ENCODE data around the gene RAD51AP2.

- TF ChIP-seq CTCF (IDR thresholded peaks at IDR 0.05; ENCODE audit: low read length) (no peak), EZH2 (optimal IDR thresholded peaks at IDR 0.05; ENCODE audit: low read depth, low read length) (no peak), EZH2phosphoT487 (IDR thresholded peaks at IDR 0.05; ENCODE audit: low read length) (no peak)
Observed at GRCh38 chr2:17522303-17522702, 4.1 kb upstream of the RAD51AP2 start.

Measured in MM.1S (cell line).